HCT116 (cell line): ENCODE measurements around the gene ERN1. TPM values are rescaled to one million over a fixed set of nuclear protein-coding genes. Genes with fewer than 3 reads are reported as not detected.

Source experiments
- ATAC-seq: fragments of 200-7000 bp; cut with Tn5 transposase; 2 replicates; pipeline ENCODE4 v1.9.1; 2020; ENCODE audit warnings: mild to moderate bottlenecking, moderate library complexity
- BruUV-seq: library from RNA; stranded (reverse); fragments of 400-500 nt; replicated peaks from 2 replicates; lab custom pipeline; 2021; lab: Mats Ljungman, UMichigan
- CTCF ChIA-PET: fragments of 300-600 bp; sonication (Branson Sonifier 250); formaldehyde crosslinking; loops from one replicate; lab custom pipeline; 2021; ENCODE audit warnings: antibody characterized with exemption; lab: Charles Lee
- POLR2A ChIA-PET: fragments of 300-600, 350-600 bp; sonication (Branson Sonifier 250); formaldehyde crosslinking; loops from one replicate; lab custom pipeline; 2021; ENCODE audit warnings: antibody characterized with exemption; lab: Charles Lee
- RAD21 ChIA-PET, 2 experiments: fragments of 300-600 bp; sonication (Branson Sonifier 250); formaldehyde crosslinking; loops; one replicate each; lab custom pipeline; 2023; ENCODE audit warnings: low total read pairs in 2 of 2; ENCODE audit not compliant: uncharacterized antibody in 2 of 2, unreplicated experiment in 2 of 2, low non-redundant PET in 1 of 2; lab: Charles Lee
- DNase-seq: peaks from one replicate; pipeline ENCODE4 v3.0.0-alpha.2; 2010; ENCODE audit warnings: low read depth, low spot score
- H2AFZ ChIP-seq: fragments of 200-600 bp; shearing (Covaris generic), sonication (generic); 2 replicates; pipeline ENCODE4 v1.6.1; 2017; ENCODE audit warnings: low read depth, mixed run types, mixed read lengths, antibody characterized with exemption, low read length; ENCODE audit not compliant: poor library complexity, severe bottlenecking
- H3K27ac ChIP-seq: 2 replicates; pipeline ENCODE4 v1.5.1; 2012; ENCODE audit warnings: low read depth, low read length
- H3K27me3 ChIP-seq: fragments of 200-600 bp; sonication (generic); 2 replicates; pipeline ENCODE4 v1.6.1; 2016; ENCODE audit warnings: mixed run types, low read length, mixed read lengths; ENCODE audit not compliant: insufficient read depth
- H3K36me3 ChIP-seq, 2 experiments: fragments of 200-500 bp in 1 of 2; fragments of 200-600 bp in 1 of 2; sonication (Bioruptor generic) in 1 of 2; sonication (generic) in 1 of 2; 2 replicates each; pipeline versions ENCODE4 v1.5.1 to v1.6.1; 2014 to 2016; ENCODE audit warnings: low read length in 2 of 2, inconsistent platforms in 1 of 2, mixed read lengths in 1 of 2, mixed run types in 1 of 2; ENCODE audit not compliant: insufficient read depth in 2 of 2, control insufficient read depth in 1 of 2
- H3K4me1 ChIP-seq, 2 experiments: fragments of 200-600 bp in 1 of 2; sonication (generic) in 1 of 2; 2 replicates each; pipeline versions ENCODE4 v1.5.1 to v1.6.1; 2012 to 2017; ENCODE audit warnings: low read length in 2 of 2, inconsistent platforms in 1 of 2, mild to moderate bottlenecking in 1 of 2, mixed read lengths in 1 of 2, mixed run types in 1 of 2, moderate library complexity in 1 of 2; ENCODE audit not compliant: insufficient read depth in 2 of 2, control insufficient read depth in 1 of 2
- H3K4me2 ChIP-seq: fragments of 200-600 bp; sonication (generic); 2 replicates; pipeline ENCODE4 v1.6.1; 2017; ENCODE audit warnings: mixed run types, low read length, mixed read lengths
- H3K4me3 ChIP-seq, 2 experiments: fragments of 200-600 bp in 1 of 2; sonication (generic) in 1 of 2; replicated peaks in 1 of 2; 2 replicates each; pipeline ENCODE4 v1.5.1; 2011 to 2016; ENCODE audit warnings: low read length in 2 of 2, control low read depth in 1 of 2, low read depth in 1 of 2, mild to moderate bottlenecking in 1 of 2, mixed read lengths in 1 of 2, mixed run types in 1 of 2
- H3K79me2 ChIP-seq: fragments of 200-600 bp; sonication (generic); 2 replicates; pipeline ENCODE4 v1.6.1; 2017; ENCODE audit warnings: mild to moderate bottlenecking, mixed run types, low read length, moderate library complexity, mixed read lengths; ENCODE audit not compliant: insufficient read depth
- H3K9ac ChIP-seq: fragments of 200-600 bp; sonication (generic); 2 replicates; pipeline ENCODE4 v1.6.1; 2016; ENCODE audit warnings: low read length, mixed read lengths
- H3K9me2 ChIP-seq: fragments of 200-600 bp; sonication (generic), shearing (Covaris generic); 2 replicates; pipeline ENCODE4 v1.6.1; 2017; ENCODE audit warnings: mixed run types, mild to moderate bottlenecking, moderate library complexity; ENCODE audit not compliant: insufficient read depth
- H3K9me3 ChIP-seq, 2 experiments: fragments of 200-500 bp in 1 of 2; fragments of 200-600 bp in 1 of 2; sonication (Bioruptor generic) in 1 of 2; sonication (generic) in 1 of 2; 2 replicates each; pipeline ENCODE4 v1.6.1; 2014 to 2017; ENCODE audit warnings: low read length in 2 of 2, mixed read lengths in 2 of 2, inconsistent platforms in 1 of 2, low read depth in 1 of 2, mild to moderate bottlenecking in 1 of 2, mixed run types in 1 of 2, moderate library complexity in 1 of 2; ENCODE audit not compliant: control insufficient read depth in 1 of 2, insufficient read depth in 1 of 2
- H4K20me1 ChIP-seq: fragments of 200-600 bp; sonication (generic), shearing (Covaris generic); 2 replicates; pipeline ENCODE4 v1.6.1; 2017; ENCODE audit warnings: mixed run types, mild to moderate bottlenecking, moderate library complexity; ENCODE audit not compliant: insufficient read depth
- ATF3 ChIP-seq: IDR thresholded peaks from 2 replicates; pipeline ENCODE4 v1.6.1; 2012
- CEBPB ChIP-seq: IDR thresholded peaks from 2 replicates; pipeline ENCODE4 v1.6.1; 2012; ENCODE audit warnings: low read depth
- CTCF ChIP-seq, 3 experiments: fragments of 200-600 bp in 1 of 3; sonication (generic) in 1 of 3; IDR thresholded peaks in 2 of 3; conservative IDR thresholded peaks in 1 of 3; 2 replicates each; pipeline ENCODE4 v1.5.1; 2012 to 2017; ENCODE audit warnings: low read depth in 2 of 3, low read length in 2 of 3, antibody characterized with exemption in 1 of 3, borderline replicate concordance in 1 of 3, control low read depth in 1 of 3, mild to moderate bottlenecking in 1 of 3, mixed read lengths in 1 of 3, mixed run types in 1 of 3, moderate library complexity in 1 of 3; ENCODE audit not compliant: insufficient read depth in 1 of 3
- EGR1 ChIP-seq: IDR thresholded peaks from 2 replicates; pipeline ENCODE4 v1.6.1; 2012; ENCODE audit warnings: low read depth
- ELF1 ChIP-seq: IDR thresholded peaks from 2 replicates; pipeline ENCODE4 v1.6.1; 2012; ENCODE audit warnings: low read depth, borderline replicate concordance
- FOSL1 ChIP-seq: IDR thresholded peaks from 2 replicates; pipeline ENCODE4 v1.6.1; 2012; ENCODE audit warnings: low read depth
- JUND ChIP-seq: IDR thresholded peaks from 2 replicates; pipeline ENCODE4 v1.6.1; 2012
- MAX ChIP-seq: IDR thresholded peaks from 2 replicates; pipeline ENCODE4 v1.6.1; 2012
- POLR2AphosphoS5 ChIP-seq: IDR thresholded peaks from 2 replicates; pipeline ENCODE4 v1.6.1; 2011; ENCODE audit warnings: mild to moderate bottlenecking, low read depth, low read length, moderate library complexity
- SRF ChIP-seq: IDR thresholded peaks from 2 replicates; pipeline ENCODE4 v1.6.1; 2012; ENCODE audit warnings: low read depth
- TCF7L2 ChIP-seq: IDR thresholded peaks from 2 replicates; pipeline ENCODE4 v1.7.0; 2011; ENCODE audit warnings: borderline replicate concordance, inconsistent platforms; ENCODE audit not compliant: insufficient read depth, insufficient read length; ENCODE audit errors: extremely low read depth
- YY1 ChIP-seq: IDR thresholded peaks from 2 replicates; pipeline ENCODE4 v1.6.1; 2011; ENCODE audit warnings: low read length, low read depth, moderate library complexity, mild to moderate bottlenecking; ENCODE audit not compliant: insufficient replicate concordance; ENCODE audit errors: extremely low read depth
- ZBTB33 ChIP-seq: IDR thresholded peaks from 2 replicates; pipeline ENCODE4 v1.6.1; 2011; ENCODE audit warnings: mild to moderate bottlenecking, low read length, moderate library complexity; ENCODE audit not compliant: insufficient replicate concordance; ENCODE audit errors: extremely low read depth
- ZFX ChIP-seq: fragments of 450-650 bp; IDR thresholded peaks from 2 replicates; pipeline ENCODE4 v1.6.1; 2017
- ZNF274 ChIP-seq: fragments of 200-500 bp; sonication (Bioruptor generic); IDR thresholded peaks from 2 replicates; pipeline ENCODE4 v1.6.1; 2014; ENCODE audit warnings: mild to moderate bottlenecking, low read depth, low read length, inconsistent platforms
- intact Hi-C: fragments of 100-400 bp; cut with micrococcal nuclease; formaldehyde crosslinking; loops from 2 replicates; pipeline ENCODE4 v1.10.0; 2022
- total RNA-seq: library from RNA; stranded (reverse); gene quantifications from one replicate; pipeline ENCODE4 v1.2.1, GENCODE V29; 2021; ENCODE audit not compliant: unreplicated experiment

The ERN1 gene
- total RNA-seq, 1 experiment from 2014 or later, result 28.2 TPM

GRCh38 chr17:64038331-64039105 is 91.4 kb downstream of the ERN1 start:
- TF ChIP-seq TCF7L2 (no peak), FOSL1 (no peak), EGR1 (no peak), CEBPB (no peak), ELF1 (no peak), MAX (no peak), ATF3 (no peak), POLR2AphosphoS5 (no peak), YY1 (no peak)
- TF ChIP-seq, all 23 proteins: peak for 0
- Histone ChIP-seq H3K9me3 (no peaks in the 10 kb centered on the region), H3K4me2 (no peak overlapping the region), H3K79me2 (no peaks in the 10 kb centered on the region), H3K27ac (no peak overlapping the region), H3K9ac (no peak overlapping the region), H3K4me1 (peaks cover 0 to 6% of the 10 kb centered on the region in 2 experiments; a peak in 1 of 4 replicates), H3K36me3 (0 out of 4 replicates have a peak, but pooled peaks cover 0 to 2% of the 10 kb centered on the region in 2 experiments), H3K9me2 (no peaks in the 10 kb centered on the region), H3K4me3 (no peak overlapping the region), H2AFZ (no peak overlapping the region), H3K27me3 (no peaks in the 10 kb centered on the region), H4K20me1 (no peaks in the 10 kb centered on the region)
- DNase-seq (no peak), ATAC-seq (no peak)
- POLR2A ChIA-PET, result no interaction called here
- CTCF ChIA-PET, result interaction anchor here (1.6 to 2.1 kb wide), 4 partner anchors 10 to 119 kb away, joined by 5 to 7 read pairs (median 6); no protein-coding TSS in a partner anchor
- intact Hi-C loops, result no loop called here
- RAD21 ChIA-PET, result no interaction called here
- no TSS peak for BruUV-seq

GRCh38 chr17:64037802-64038201 is 92.1 kb downstream of the ERN1 start:
- intact Hi-C loops, result no loop called here
- no peaks in the 10 kb centered on the region for H3K36me3 ChIP-seq
- CTCF ChIA-PET, result interaction anchor here (1.7 to 2.1 kb wide), 3 partner anchors 9 to 118 kb away, joined by 6 to 7 read pairs (median 7); no protein-coding TSS in a partner anchor
- TF ChIP-seq POLR2AphosphoS5 (no peak), ZFX (no peak), SRF (no peak), CTCF (IDR thresholded peaks at IDR 0.05 in 2 of 3, conservative IDR thresholded peaks at IDR 0.05 in 1 of 3; ENCODE audit: borderline replicate concordance in 1 of 3, insufficient read depth in 1 of 3, low read depth in 2 of 3, low read length in 2 of 3) (no peak), ATF3 (no peak), ZBTB33 (no peak), ZNF274 (no peak), JUND (no peak)

More at GRCh38 chr17:64037802-64038201, 92.1 kb downstream of the ERN1 start:
- H3K27me3 ChIP-seq, result no peaks in the 10 kb centered on the region
- H3K4me3 ChIP-seq, result no peak overlapping the region
- ChIA-PET POLR2A (no interaction called here), RAD21 (no interaction called here)
- H4K20me1 ChIP-seq, result no peaks in the 10 kb centered on the region
- no peak overlapping the region for H3K27ac ChIP-seq
- no peak for ATAC-seq
- peaks cover 0 to 6% of the 10 kb centered on the region in 2 experiments; a peak in 1 of 4 replicates for H3K4me1 ChIP-seq
- no peaks in the 10 kb centered on the region for H3K9me3 ChIP-seq
- no peak overlapping the region for H2AFZ ChIP-seq
- H3K9ac ChIP-seq, result no peak overlapping the region
- H3K79me2 ChIP-seq, result no peaks in the 10 kb centered on the region
- no peak for DNase-seq
- H3K9me2 ChIP-seq, result no peaks in the 10 kb centered on the region
- no peak overlapping the region for H3K4me2 ChIP-seq
- no TSS peak for BruUV-seq
